GM18951 (cell line): ENCODE data around the gene LIPA.
"Not testable (repeated sequence)": the region's sequence is repeated elsewhere in the genome, so short reads cannot be mapped to it uniquely, and the experiment has no call there.

ENCODE experiments used
- POLR2A ChIP-seq: IDR thresholded peaks from 4 replicates; pipeline ENCODE4 v1.6.1; 2011; ENCODE audit warnings: mild to moderate bottlenecking; ENCODE audit not compliant: insufficient read length, insufficient read depth; ENCODE audit errors: extremely low read depth
- in situ Hi-C: fragments of 300-500 bp; cut with MboI; formaldehyde crosslinking; loops from one replicate; pipeline ENCODE4 v1.12.0; 2022; ENCODE audit warnings: low sequenced_read_pairs, mixed read lengths, inconsistent platforms; ENCODE audit not compliant: unreplicated experiment

LIPA gene

DNA sequence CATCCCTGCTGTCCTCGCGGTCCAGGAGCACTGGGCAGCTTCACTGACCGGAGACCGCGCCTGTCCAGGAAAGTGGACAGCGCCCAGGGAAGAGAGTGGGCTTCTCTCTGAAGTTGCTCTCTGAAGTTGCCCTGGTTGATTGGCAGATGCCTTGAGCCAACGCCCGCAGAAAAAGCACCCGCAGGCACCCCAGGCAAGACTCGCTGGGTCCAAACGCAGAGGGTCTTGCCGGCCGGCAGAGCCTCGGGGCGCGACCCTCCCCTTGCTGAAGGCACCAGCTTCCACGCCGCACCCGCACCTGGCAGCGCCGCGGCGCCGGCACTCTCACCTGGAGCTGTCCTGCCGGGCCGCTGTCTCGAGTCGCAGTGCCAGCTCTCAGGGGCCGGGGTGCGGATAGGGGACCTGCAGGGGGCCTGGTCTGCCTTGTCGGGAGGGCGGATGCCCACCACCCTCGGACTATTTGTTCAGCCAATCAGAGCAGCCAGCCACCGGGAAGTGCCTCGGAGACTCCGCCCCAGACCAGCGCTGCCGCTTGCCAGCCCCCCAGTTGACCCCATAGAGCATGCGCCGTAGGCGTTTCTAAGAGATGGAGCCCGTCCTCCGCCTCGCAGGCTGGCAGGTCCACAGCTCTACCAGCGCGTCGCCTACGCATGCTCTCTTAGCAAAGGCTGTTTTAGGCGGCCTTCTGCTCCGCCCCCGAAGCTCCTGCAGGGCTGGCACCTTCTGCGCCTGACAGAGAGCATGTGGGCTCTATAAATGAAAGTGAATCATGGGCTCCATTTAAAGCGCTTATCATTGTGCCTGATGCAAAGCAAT, at the start of gene LIPA:
LIPA (minus strand) TSS at position 367 of the 816 bp plus-strand sequence. CDS start 4,127 bp downstream, outside the sequence.
- in situ Hi-C loops = loop anchor here (10.0 kb wide), 1 partner anchor 313 kb away; no protein-coding TSS in a partner anchor
- TF ChIP-seq POLR2A = peak; percentile 90

DNA sequence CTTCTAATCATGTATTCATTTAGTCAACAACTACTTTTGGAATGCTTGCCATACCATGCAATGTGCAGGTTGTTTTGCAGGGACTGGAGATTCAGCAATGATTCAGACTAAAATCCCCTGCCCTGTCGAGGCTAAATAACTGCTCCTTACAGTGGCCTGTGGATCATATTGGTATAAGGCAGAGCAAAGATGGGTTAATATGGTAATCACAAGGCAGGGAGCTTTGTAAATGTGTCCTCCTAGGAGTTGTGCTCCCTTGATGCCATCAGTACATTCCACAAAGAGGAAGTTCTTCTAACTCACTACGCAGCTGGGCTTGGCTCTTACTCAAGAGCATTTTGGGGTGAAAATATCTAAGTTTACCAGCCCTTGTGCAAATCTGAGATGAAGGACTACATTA, 49.7 kb upstream of the LIPA start:
- in situ Hi-C loops = no loop called here
- no peak for TF ChIP-seq POLR2A

- in situ Hi-C loops = no loop called here
Measured at GRCh38 chr10:89299031-89299430, 47.5 kb upstream of the LIPA start.

GRCh38 chr10:89297791-89298190, 46.2 kb upstream of the LIPA start:
- no peak for TF ChIP-seq POLR2A
- in situ Hi-C loops = no loop called here

More at GRCh38 chr10:89299031-89299430, 47.5 kb upstream of the LIPA start:
- no peak for TF ChIP-seq POLR2A

DNA sequence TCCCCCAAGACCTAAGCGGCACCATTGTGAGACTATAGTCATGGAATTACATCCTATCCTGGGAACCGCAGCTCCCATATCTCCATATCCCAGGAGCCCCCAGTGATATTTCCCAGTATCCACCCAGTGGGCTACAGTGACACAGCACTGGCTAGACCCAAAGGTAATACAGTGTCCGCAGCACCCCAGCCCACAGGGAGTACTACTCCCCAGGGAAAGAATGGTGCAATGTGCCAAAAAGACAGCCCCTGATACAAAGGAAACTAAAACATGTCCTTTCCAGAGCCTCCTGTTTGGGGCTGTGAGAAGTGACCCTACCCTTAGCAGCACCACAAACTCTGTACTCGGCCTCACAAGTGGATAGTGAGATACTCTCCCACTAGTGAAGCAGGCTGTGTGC, 45.8 kb upstream of the LIPA start:
- in situ Hi-C loops = no loop called here
- no peak for TF ChIP-seq POLR2A

DNA sequence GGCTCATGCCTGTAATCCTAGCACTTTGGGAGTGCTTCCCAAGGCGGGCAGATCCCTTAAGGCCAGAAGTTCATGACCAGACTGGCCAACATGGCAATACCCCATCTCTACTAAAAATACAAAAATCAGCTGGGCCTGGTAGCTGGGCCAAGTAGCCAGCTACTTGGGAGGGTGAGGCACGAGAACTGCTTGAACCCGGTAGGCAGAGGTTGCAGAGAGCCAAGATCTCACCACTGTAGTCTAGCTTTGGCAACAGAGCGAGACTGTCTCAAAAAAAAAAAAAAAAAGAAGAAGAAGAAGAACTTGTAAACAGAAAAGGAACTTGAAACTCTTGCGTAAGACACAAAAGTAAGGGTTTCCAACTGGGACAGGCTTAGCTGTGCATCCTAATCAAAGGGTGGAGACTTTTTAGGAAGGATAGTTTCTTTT, 44.7 kb upstream of the LIPA start:
- TF ChIP-seq POLR2A = no peak
- in situ Hi-C loops = no loop called here

GRCh38 chr10:89295597-89295996, 44.0 kb upstream of the LIPA start:
- TF ChIP-seq POLR2A = no peak
- in situ Hi-C loops = no loop called here

GRCh38 chr10:89294721-89295239, 43.2 kb upstream of the LIPA start:
- TF ChIP-seq POLR2A = no peak
- in situ Hi-C loops = no loop called here

GRCh38 chr10:89285303-89285702, 33.7 kb upstream of the LIPA start:
- in situ Hi-C loops = not testable (repeated sequence)

GRCh38 chr10:89284711-89285110, 33.1 kb upstream of the LIPA start:
- in situ Hi-C loops = not testable (repeated sequence)

- in situ Hi-C loops = no loop called here
Measured at GRCh38 chr10:89283936-89284475, 32.4 kb upstream of the LIPA start.

GRCh38 chr10:89283025-89283935, 31.7 kb upstream of the LIPA start:
- no peak for TF ChIP-seq POLR2A
- in situ Hi-C loops = no loop called here

More at GRCh38 chr10:89283936-89284475, 32.4 kb upstream of the LIPA start:
- TF ChIP-seq POLR2A = no peak
